RPMI8226 (cell line): ENCODE data around the gene GIGYF1.

ENCODE experiments used
- DNase-seq: peaks from one replicate; pipeline ENCODE4 v3.0.0-alpha.2; 2015

Gene GIGYF1

DNA sequence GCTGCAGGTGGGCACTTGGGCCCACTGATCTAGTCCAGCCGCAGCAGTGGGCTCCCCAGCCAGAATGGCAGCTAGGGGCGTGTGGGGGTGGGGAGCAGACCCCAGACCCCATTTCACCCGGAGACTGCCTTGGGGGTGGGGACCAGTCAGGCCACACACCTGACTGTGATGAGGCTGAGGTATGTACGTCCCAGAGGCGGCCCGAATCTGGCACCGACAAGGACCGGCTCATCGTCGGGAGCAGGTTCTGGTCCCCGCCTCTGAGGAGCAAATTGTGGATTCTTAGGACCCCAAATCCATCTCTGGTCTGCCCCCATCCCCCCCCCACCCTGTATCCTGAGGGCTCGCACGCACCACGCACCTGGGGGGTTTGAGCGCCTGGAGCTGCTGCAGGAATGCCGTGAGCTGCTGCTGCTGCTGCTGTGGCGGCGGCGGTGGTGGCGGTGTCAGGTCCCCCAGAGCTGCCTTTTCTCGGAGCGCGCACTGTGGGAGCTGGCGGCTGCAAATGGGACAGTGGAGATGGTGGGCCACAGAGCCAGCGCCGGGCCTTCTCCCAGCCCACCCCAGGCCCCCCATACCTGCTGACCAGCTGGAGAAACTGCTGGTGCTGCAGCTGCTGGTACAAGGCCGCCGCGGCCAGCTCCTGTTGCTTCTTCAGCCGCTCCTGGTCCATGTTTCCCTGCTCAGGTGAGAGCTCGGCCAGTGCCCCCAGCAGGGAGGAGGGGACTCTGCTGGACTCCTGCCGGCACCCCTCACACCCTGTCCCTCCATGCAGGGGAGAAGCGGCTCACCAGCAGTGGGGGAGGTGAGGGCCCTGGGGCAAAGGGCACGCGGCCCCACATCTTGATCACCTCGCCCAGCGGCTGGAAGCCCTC, 10.2 kb downstream of the GIGYF1 start:
- DNase-seq: no peak

DNA sequence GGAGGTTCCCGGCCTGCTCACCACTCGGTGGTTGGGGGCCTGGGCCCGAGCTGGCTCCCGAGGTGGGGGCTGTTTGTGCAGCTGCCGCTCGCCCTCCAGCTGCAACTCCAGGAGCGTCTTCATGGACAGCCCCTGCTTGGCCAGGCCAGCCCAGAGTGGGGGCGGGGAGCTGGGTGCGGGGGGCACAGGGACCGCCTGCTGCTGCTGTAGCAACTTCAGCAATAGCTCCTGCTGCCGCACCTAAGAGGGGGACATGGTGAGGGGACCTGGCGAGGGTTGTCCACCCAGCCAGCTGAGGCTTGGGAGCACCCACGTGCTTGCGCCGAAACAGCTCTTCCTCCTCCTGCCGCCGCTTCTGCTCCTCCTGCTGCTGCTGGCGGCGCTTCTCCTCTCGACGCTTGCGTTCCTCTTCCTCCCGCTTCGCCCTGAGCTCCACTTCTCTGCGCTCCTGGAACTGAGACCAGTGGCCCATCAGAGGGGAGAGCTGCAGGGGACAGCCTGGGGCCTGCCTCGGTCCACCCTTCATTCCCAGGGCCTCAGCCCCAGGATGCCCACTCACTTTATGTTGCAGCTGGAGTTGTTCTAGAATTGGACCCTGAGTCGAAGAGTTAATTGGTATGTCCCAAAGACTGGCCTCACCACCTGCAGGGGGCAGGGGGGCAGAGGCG, 10.9 kb downstream of the GIGYF1 start:
- DNase-seq: no peak

DNA sequence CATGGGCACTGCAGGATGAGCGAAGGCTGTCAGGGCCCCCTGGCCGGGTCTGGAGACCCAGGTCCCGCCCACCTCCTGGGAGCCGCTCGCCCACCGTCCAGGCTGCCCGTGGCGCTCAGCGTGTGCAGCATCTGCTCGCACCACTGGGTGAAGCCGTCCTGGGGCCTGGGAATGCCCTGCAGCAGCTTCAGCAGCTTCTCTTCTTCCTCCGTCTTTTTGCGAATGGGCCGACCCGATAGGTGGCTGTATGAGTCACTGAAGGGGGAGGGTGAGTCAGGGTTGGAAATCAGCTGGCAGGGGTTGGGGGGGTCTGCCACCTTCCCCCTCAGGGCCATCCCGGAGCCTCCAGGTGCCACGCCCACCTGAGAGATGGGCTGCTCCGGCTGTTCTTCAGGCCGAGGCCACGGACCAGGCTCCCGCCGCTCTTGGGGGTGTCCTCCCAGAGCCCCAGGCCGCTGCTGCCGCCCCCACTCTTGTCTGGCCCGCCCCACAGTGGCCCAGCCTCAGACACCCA, 11.8 kb downstream of the GIGYF1 start:
- no peak for DNase-seq

DNA sequence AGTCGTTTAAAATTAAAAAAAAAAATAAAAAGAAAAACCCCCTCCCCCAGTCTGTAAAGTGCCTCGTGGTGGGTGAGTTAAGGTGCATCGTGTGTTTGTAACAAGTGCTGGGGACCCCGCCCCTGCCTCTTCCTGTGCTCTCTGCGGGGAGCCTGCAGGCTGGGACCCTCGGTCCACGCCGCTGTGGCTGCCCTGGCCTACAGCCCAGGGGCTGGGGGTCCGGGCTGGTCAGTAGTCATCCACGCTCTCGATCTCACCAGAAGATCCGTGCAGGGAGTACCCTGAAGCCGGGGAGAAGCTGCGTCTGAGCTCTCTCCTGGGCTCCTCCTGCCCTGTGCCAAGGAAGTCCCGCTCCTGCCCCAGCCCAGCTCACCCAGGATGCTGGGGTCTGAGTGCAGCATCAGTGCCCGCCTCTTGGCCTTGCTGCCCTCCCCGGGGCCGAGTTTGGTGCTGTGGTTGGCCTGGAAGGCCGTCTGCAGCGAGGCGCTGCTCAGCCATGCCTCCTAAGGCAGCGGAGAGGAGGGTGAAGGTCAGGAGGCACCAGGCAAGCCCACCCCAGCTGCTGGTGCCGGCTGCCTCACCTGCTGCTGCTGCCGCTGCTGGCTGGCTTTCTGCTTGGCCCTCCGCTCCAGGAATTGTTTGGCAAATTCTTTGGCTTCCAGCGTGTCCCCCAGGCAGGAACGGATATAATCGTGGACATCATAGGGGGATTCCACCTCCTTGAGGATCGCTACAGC, 12.4 kb downstream of the GIGYF1 start:
- DNase-seq: no peak

DNA sequence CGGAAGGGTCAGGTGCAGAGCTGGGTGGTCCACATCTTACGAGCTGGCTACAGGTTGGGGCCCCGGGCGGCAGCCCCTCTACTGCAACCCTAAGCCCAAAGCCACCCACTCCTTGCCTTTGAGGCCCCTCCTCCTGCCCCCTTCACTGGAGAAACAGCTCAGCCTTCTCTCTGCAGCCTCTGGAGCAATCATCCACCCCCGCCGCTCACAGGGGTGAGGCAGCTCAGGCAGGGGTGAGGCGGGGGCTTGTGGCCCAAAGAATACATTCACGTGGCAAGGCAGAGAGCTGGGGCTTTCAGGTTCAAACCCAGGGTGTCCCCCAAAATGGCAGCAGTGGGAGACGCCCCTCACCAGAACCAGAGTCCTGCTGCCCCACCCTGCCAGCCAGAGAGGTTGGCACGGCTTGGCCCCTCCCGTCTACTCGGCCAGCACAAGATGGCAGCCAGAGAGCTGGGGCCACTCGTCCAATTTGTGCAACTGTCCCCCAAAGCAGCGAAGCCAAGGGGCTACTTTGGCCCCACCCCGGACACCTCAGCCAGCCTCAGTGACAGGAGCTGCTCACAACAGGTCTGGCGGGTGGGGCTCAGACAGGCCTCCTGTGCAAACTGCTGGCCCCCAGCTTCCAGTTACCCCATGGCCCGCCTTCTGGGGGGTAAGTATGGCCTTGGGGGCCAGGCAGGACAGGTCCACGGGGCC, 13.3 kb downstream of the GIGYF1 start:
- no peak for DNase-seq

DNA sequence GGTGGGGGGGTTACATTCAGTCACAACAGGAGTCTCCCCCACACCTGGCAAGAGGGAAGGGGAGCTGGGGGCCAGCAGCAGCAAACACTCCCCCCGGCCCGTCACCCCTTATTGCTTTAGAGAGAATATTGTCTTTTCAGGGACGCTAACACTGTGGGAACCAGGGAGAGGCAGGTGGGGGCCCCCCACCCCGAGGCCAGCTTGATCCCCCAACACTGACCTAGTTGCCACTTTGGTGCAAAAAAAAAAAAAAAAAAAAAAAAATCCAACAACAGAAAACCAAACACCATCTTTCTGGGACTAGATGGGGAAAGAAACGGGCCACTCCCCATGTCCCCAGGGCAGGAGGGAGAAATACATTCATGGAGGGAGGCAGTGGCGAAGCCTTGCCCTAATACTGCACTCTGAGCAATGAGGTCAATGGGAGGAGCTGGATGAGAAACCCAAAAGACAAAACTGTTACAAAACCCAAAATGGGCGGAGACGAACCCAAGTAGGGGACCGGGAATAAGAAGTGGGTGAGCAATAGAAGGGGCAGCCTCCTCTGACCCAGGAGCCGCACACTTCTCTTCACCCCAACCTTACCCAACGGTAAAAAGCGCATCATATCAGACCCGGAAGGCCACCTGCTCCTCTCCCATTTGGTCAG, 14.0 kb downstream of the GIGYF1 start:
- DNase-seq: no peak

DNA sequence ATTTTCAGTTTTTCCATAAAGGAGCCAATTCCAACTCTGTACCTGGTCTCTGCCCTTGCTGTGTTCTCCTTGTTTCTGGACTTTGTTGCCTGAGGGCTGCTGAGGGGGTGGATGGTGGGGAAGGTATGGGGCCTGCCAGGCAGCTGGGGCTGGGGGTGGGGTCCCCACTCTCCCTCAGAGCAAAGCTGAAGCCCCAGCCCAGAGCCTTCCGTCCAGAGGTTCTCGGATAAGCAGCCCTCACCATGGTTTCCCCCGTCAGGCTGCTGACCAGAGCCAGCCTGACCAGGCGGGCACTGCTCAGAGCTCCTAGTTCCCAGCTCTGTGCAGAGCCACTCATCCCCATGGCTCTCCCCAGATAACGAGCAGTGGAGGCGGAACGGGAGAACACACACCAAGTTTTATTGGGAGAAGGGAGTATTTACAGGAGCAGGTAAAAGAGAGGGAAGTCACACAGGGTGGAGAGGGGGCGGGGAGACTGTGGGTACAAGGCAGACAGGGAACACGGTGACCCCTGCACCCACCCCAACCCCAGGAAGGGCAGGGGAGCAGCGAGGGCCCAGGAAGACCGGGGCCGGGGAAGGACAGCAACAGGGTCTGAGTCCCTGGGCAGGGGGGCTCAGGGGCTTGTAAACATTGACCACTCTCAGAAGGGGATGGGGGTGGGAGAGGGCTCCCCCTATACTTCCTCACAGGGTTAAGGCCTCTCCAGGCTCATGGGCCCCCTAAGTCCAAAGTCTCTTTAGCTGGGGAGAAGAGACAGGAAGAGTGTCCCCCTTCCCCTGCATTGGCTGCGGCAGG, 14.7 kb downstream of the GIGYF1 start:
- DNase-seq: no peak

DNA sequence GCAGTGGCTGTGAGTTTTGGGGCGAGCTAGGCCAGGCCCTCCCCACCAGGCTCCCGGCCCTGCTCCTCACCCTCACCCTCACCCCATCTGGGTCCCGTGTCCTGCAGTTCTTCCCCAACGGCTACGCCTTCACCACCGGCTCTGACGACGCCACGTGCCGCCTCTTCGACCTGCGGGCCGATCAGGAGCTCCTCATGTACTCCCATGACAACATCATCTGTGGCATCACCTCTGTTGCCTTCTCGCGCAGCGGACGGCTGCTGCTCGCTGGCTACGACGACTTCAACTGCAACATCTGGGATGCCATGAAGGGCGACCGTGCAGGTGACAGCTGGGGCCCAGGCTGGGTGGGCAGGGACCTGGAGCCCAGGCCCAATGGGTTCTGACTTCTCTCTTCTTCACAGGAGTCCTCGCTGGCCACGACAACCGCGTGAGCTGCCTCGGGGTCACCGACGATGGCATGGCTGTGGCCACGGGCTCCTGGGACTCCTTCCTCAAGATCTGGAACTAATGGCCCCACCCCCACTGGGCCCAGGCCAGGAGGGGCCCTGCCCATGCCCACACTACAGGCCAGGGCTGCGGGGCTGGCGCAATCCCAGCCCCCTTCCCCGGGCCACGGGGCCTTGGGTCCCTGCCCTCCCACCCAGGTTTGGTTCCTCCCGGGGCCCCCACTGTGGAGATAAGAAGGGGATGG, 15.6 kb downstream of the GIGYF1 start:
- DNase-seq: no peak

DNA sequence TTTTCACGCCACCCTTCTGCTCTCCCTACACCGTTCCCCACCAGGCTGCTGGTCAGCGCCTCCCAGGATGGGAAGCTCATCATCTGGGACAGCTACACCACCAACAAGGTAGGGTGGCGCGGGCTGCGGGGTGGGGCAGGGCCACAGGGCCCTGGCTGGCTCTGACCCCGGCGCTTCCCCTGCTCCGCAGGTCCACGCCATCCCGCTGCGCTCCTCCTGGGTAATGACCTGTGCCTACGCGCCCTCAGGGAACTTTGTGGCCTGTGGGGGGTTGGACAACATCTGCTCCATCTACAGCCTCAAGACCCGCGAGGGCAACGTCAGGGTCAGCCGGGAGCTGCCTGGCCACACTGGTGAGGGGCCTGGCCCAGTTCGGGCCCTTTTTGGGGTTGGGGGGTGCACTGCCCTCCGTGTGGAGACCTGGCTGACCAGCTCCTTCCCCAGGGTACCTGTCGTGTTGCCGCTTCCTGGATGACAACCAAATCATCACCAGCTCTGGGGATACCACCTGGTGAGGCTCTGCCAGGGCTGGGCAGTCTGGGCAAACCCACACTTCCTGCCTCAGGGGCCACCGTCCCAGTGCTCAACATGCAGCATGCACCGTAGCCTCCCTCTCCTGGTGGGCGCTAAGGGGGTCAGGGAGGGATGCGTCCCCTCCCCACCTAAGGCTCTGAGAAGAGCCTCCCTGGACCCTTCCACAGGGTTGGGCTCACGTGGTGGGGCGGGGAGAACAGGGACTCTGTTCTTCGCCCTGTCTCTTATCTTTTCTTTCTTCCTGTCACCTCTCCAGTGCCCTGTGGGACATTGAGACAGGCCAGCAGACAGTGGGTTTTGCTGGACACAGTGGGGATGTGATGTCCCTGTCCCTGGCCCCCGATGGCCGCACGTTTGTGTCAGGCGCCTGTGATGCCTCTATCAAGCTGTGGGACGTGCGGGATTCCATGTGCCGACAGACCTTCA, 16.5 kb downstream of the GIGYF1 start:
- DNase-seq: no peak

DNA sequence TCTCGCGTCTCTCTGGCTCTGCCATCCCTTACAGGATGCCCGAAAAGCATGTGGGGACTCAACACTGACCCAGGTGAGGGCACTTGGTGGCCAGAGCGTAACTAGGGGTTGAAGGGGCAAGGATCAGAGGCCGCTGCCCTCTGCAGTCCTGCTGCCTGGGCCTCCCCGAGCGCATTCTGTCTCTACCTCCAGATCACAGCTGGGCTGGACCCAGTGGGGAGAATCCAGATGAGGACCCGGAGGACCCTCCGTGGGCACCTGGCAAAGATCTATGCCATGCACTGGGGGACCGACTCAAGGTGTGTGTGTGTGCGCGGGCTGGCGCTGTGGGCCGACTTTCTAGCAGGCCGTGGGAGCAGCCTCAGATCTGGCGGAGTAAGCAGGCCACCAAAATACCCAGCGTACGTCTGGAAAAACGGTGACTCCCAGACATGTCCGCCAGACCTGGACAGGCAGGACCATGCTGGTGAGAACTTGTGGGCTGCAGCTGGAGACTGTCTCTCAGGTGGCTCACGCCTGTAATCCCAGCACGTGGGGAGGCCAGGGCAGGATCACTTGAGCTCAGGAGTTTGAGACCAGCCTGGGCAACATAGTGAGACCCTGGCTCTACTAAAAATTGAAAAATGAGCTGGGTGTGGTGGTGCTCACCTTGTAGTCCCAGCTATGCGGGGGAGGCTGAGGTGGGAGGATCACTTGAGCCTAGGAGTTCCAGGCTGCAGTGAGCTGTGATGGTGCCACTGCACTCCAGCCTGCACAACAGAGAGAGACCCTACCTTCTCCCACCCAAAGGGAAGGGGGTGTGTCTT, 17.3 kb downstream of the GIGYF1 start:
- DNase-seq: no peak

DNA sequence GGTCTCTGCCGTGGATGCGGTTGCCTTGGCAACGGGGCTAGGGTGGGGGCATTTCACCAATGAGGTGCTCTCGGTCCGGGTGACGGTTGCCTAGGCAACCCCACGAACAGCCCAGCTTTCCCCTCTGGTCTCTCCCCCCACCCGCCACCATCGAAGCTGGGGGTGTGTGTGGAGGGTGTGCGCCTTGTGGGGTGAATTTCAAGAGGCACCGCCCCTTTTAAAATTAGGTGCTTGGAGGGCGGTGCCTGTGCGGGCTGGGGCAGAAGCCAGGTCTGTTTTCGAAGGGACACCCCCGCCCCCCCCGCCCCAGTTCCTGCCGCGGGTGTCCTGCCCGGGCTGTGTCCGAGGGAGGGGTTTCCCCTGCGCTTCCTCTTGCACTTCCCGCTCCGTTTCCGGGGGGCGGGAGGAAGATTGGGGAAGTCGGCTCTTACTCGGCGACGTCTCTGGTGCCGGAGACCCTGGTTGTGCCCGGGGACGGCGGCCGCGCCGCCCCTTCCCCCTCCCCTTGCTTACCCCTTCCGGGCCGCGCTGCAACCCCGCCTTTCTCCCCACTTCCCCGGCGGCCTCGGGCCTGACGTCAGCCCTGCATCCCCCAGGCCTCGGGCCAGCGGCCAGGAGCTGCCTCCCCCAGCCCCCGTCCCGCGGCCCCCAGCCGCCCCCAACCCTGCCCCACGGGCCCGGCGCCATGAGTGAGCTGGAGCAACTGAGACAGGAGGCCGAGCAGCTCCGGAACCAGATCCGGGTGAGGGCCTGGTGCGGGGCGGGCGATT, 18.3 kb downstream of the GIGYF1 start:
- peak; percentile 88 for DNase-seq

DNA sequence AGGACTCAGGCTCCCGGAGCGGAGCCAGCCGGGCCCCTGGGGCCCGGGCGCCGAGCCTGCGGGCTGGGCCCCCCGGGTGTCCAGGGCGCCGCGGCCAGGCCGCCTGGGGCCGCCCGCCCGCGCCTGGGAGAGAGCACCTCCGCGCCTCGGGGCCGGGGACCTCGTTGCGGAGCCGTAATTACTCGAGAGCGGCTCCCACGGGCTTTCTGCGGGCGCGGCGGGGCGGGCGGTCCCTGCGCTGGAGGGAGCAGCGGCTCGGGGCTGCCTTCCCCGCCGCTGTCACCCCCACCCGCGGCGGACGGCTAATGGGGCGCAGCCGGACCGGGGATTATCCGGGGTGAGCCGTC, 19.0 kb downstream of the GIGYF1 start:
- peak; percentile 67 for DNase-seq

DNA sequence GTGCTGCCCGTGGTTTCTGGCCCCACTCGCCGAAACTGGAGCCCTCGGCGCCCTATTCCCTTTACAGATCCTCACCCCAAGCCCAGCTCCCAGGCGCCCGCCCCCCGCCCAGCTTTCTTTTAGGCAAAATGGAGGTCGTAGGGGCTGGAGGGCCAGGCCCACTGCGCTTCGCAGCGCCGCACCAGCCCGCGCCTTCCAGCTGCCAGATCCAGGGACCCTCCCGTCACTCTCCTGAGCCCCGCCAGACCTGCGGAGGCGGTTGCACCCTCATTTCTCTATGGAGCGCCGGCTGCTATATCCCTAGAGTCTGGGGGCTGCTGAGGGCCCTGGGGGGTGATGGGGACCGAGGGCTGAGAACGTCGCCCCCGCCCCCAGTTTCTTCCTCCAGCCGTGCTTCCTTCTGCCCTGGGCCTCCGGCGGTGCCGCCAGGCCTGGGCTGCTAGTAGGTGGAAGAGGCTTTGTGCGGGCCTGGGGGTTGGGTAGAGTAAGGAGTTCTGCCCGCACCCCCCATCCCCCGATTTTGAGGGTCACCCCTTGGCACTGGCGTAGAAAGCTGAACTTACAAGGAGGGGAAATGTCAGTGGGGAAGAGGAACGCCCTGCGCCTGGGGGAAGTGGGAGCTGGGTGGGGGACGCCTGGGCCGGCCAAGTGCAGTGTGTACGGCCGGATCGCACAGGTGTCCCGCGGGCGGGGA, 19.5 kb downstream of the GIGYF1 start:
- peak; percentile 62 for DNase-seq

DNA sequence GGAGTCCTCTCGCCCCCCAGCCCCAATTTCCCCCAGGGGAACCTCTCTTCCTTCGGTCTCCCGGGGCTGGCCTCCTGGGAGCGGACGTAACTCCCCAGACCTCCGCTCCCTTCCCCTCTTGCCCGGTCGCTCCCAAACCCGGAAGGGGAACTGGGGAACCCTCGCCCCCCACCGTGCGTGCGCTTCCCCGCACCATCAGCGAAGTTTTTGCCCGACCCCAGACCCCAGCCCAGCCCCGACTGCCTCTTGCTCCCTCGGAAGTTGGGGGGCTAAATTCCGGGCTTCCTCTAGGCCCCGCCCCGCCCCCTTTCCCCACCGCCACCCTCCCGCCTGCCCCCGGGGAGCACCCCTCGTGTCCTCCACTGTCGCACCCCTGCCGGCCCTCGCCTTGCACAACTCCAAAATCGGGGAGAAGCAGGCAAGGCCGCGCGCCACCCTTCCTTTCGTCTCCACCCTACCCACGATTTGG, 20.1 kb downstream of the GIGYF1 start:
- peak; percentile 60 for DNase-seq

DNA sequence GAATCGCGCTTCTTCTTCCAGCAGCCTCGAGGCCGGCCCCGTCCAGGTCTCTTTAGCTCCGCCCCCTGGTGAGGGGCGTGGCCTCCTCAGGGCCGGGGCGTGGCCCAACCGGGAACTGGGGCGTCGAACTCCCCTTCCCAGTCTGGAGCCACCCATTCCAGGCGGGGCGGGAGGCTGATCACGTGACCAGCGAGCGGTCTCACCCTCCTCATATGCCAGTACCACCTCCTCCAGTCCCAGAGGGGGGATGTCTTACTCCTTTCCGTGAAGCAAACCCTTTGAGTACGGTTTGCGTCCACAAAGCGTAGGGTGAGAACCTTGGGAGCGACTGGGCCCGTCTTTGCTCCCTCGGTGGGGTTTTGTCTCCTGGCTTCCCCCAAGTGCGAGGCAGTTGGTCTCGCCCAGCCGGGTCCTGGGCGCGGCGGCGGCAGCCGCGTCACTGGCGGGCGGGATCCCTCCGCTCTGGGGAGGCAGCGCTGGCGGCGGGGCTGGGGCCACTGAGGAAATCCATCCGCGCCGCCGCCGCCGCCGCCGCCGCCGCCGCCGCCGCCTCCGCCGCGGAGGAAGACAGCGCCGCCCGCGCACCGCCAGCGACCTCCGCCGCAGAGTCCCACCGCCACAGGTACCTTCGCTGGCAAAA, 20.6 kb downstream of the GIGYF1 start, which contains the start of gene GNB2:
TSS of gene GNB2 (plus strand) at position 439 of the 640 bp plus-strand sequence. CDS start 2,526 bp downstream, outside the sequence.
- DNase-seq: peak; percentile 99
